Measurements from ENCODE around the gene AMPD1.

- TF ChIP-seq SUZ12 (IDR thresholded peaks at IDR 0.05; ENCODE audit: extremely low read depth, insufficient read depth, insufficient read length) = no peak
- TF ChIP-seq ZNF274 (IDR thresholded peaks at IDR 0.05; ENCODE audit: low read depth, low read length) = no peak
- TF ChIP-seq YY1 (IDR thresholded peaks at IDR 0.05; ENCODE audit: insufficient read depth, insufficient read length) = no peak
Observed at GRCh38 chr1:114623364-114623763, 72.0 kb downstream of the AMPD1 start.

Measured in NT2/D1 (cell line).